SK-N-SH treated with all-trans-retinoic acid at 6 μM for 48 hours (cell line): Measurements from ENCODE around the gene SLC28A1.

ENCODE experiments used
- ATAC-seq: fragments of 200-7000 bp; cut with Tn5 transposase; 3 replicates; pipeline ENCODE4 v1.9.1; 2020; ENCODE audit warnings: mild to moderate bottlenecking, moderate library complexity
- ARNTL ChIP-seq: fragments of 450-650 bp; formaldehyde crosslinking; IDR thresholded peaks from 2 replicates; pipeline ENCODE4 v1.5.0; 2020; ENCODE audit warnings: low read depth, mild to moderate bottlenecking, moderate library complexity, borderline replicate concordance
- BACH2 ChIP-seq: fragments of 250-450 bp; sonication (Bioruptor Pico); IDR thresholded peaks from 2 replicates; pipeline ENCODE4 v1.9.0; 2021; ENCODE audit warnings: mild to moderate bottlenecking, borderline replicate concordance
- CSRNP3 ChIP-seq: fragments of 250-450 bp; sonication (Bioruptor Pico); IDR thresholded peaks from 2 replicates; pipeline ENCODE4 v1.5.1; 2021; ENCODE audit warnings: mild to moderate bottlenecking, moderate library complexity
- ESRRG ChIP-seq: fragments of 250-450 bp; sonication (Bioruptor Pico); IDR thresholded peaks from 2 replicates; pipeline ENCODE4 v1.6.1; 2021; ENCODE audit warnings: mild to moderate bottlenecking
- GLIS3 ChIP-seq: fragments of 250-450 bp; sonication (Bioruptor Pico); IDR thresholded peaks from 2 replicates; pipeline ENCODE4 v1.5.0; 2020; ENCODE audit warnings: mild to moderate bottlenecking, moderate library complexity
- ISL1 ChIP-seq: fragments of 250-450 bp; sonication (Bioruptor Pico); IDR thresholded peaks from 2 replicates; pipeline ENCODE4 v2.1.2; 2022; ENCODE audit warnings: mild to moderate bottlenecking, moderate library complexity
- OSR1 ChIP-seq: fragments of 250-450 bp; sonication (Bioruptor Pico); IDR thresholded peaks from 2 replicates; pipeline ENCODE4 v1.8.0; 2022; ENCODE audit warnings: moderate library complexity, mild to moderate bottlenecking, inconsistent platforms
- PPARA ChIP-seq: fragments of 250-450 bp; sonication (Bioruptor Pico); IDR thresholded peaks from 2 replicates; pipeline ENCODE4 v1.5.0; 2020; ENCODE audit warnings: mild to moderate bottlenecking, borderline replicate concordance
- SNAI2 ChIP-seq: fragments of 250-450 bp; sonication (Bioruptor Pico); IDR thresholded peaks from 2 replicates; pipeline ENCODE4 v1.5.0; 2020; ENCODE audit warnings: mild to moderate bottlenecking, moderate library complexity
- TCF4 ChIP-seq: fragments of 250-450 bp; sonication (Bioruptor Pico); IDR thresholded peaks from 2 replicates; pipeline ENCODE4 v1.8.0; 2021; ENCODE audit warnings: mild to moderate bottlenecking, moderate library complexity, borderline replicate concordance
- TOX ChIP-seq: fragments of 250-450 bp; sonication (Bioruptor Pico); IDR thresholded peaks from 2 replicates; pipeline ENCODE4 v1.8.0; 2021; ENCODE audit warnings: mild to moderate bottlenecking, moderate library complexity, borderline replicate concordance
- ZC3H10 ChIP-seq: fragments of 250-450 bp; sonication (Bioruptor Pico); IDR thresholded peaks from 2 replicates; pipeline ENCODE4 v1.5.1; 2021; ENCODE audit warnings: mild to moderate bottlenecking, moderate library complexity
- ZFP3 ChIP-seq: fragments of 250-450 bp; sonication (Bioruptor Pico); IDR thresholded peaks from 2 replicates; pipeline ENCODE4 v1.5.0; 2020; ENCODE audit warnings: mild to moderate bottlenecking, moderate library complexity
- ZFP30 ChIP-seq: fragments of 450-650 bp; formaldehyde crosslinking; IDR thresholded peaks from 2 replicates; pipeline ENCODE4 v1.5.0; 2022; ENCODE audit warnings: mild to moderate bottlenecking, moderate library complexity
- ZNF565 ChIP-seq: fragments of 450-650 bp; formaldehyde crosslinking; conservative IDR thresholded peaks from 2 replicates; pipeline ENCODE4 v1.5.0; 2020; ENCODE audit warnings: low read depth, mild to moderate bottlenecking, moderate library complexity
- ZNF70 ChIP-seq: fragments of 450-650 bp; formaldehyde crosslinking; IDR thresholded peaks from 2 replicates; pipeline ENCODE4 v1.5.0; 2020; ENCODE audit warnings: mild to moderate bottlenecking, moderate library complexity
- ZNF8 ChIP-seq: fragments of 450-650 bp; formaldehyde crosslinking; IDR thresholded peaks from 2 replicates; pipeline ENCODE4 v1.5.0; 2020; ENCODE audit warnings: mild to moderate bottlenecking, moderate library complexity
- TF ChIP-seq, protein P1 (sequence below): fragments of 250-450 bp; sonication (Bioruptor Pico); IDR thresholded peaks from 2 replicates; pipeline ENCODE4 v1.5.0; 2020; ENCODE audit warnings: mild to moderate bottlenecking, moderate library complexity
- TF ChIP-seq, protein P2 (sequence below): fragments of 250-450 bp; sonication (Bioruptor Pico); IDR thresholded peaks from 2 replicates; pipeline ENCODE4 v1.8.0; 2021; ENCODE audit warnings: low read depth, mild to moderate bottlenecking, moderate library complexity, borderline replicate concordance

SLC28A1 gene

GRCh38 chr15:84919106-84919667, 34.7 kb downstream of the SLC28A1 start:
- TF ChIP-seq, protein P1, sequence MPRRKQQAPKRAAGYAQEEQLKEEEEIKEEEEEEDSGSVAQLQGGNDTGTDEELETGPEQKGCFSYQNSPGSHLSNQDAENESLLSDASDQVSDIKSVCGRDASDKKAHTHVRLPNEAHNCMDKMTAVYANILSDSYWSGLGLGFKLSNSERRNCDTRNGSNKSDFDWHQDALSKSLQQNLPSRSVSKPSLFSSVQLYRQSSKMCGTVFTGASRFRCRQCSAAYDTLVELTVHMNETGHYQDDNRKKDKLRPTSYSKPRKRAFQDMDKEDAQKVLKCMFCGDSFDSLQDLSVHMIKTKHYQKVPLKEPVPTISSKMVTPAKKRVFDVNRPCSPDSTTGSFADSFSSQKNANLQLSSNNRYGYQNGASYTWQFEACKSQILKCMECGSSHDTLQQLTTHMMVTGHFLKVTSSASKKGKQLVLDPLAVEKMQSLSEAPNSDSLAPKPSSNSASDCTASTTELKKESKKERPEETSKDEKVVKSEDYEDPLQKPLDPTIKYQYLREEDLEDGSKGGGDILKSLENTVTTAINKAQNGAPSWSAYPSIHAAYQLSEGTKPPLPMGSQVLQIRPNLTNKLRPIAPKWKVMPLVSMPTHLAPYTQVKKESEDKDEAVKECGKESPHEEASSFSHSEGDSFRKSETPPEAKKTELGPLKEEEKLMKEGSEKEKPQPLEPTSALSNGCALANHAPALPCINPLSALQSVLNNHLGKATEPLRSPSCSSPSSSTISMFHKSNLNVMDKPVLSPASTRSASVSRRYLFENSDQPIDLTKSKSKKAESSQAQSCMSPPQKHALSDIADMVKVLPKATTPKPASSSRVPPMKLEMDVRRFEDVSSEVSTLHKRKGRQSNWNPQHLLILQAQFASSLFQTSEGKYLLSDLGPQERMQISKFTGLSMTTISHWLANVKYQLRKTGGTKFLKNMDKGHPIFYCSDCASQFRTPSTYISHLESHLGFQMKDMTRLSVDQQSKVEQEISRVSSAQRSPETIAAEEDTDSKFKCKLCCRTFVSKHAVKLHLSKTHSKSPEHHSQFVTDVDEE (CRISPR knock-in tag): no peak
- TF ChIP-seq ISL1 (CRISPR knock-in tag): no peak
- TF ChIP-seq OSR1 (CRISPR knock-in tag): no peak
- TF ChIP-seq ZFP3 (CRISPR knock-in tag): no peak
- TF ChIP-seq TCF4: no peak
- TF ChIP-seq ZC3H10 (CRISPR knock-in tag): no peak
- no peak for TF ChIP-seq ESRRG (CRISPR knock-in tag)
- no peak for TF ChIP-seq BACH2 (CRISPR knock-in tag)
- TF ChIP-seq ARNTL (CRISPR knock-in tag): no peak
- no peak for TF ChIP-seq TOX
- no peak for TF ChIP-seq GLIS3 (CRISPR knock-in tag)
- TF ChIP-seq ZNF70 (CRISPR knock-in tag): no peak
- no peak for TF ChIP-seq SNAI2 (CRISPR knock-in tag)
- TF ChIP-seq ZFP30 (CRISPR knock-in tag): no peak
- TF ChIP-seq PPARA: no peak
- ATAC-seq: no peak

DNA sequence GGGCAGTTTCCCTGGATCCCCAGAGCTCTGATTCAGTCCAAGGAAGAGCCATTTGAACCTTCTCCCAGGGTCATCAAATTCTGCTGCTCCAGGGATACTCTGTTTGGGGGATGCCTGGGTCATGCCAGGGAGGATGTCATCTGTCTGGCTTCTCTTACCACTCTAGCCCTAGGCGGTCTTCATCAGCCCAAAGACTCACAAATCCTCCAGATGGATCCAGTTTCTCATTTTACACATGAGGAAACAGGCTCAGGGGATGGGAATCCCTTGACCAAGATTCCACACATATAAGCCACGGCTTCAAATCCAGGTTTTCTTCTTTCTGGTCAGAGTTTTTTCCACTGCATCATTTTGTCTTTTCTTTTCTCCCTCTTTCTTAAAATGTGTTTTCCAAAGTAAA, 36.7 kb downstream of the SLC28A1 start:
- TF ChIP-seq TCF4 (no peak), CSRNP3 (CRISPR knock-in tag) (no peak)
- TF ChIP-seq, protein P1 (CRISPR knock-in tag): no peak
- no peak for ATAC-seq

DNA sequence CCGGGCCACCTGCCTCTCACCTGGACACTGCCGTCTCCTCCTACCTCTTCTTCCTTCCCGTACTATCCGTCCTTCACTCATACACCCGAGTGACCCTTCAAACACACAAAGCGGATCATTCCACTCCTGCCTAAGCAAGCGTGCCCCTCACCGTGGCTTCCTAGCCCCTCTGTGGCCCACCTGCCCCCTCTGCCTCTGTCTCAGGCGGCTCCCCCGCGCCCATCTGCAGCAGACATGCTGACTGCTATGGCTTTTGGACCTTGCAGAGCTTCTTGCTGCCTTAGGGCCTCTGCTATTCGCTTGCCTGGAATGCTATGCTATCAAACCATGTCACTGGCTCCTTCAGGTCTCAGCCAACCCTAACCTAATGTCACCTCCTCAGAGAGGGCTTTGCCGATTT, 38.1 kb downstream of the SLC28A1 start:
- TF ChIP-seq, protein P2, sequence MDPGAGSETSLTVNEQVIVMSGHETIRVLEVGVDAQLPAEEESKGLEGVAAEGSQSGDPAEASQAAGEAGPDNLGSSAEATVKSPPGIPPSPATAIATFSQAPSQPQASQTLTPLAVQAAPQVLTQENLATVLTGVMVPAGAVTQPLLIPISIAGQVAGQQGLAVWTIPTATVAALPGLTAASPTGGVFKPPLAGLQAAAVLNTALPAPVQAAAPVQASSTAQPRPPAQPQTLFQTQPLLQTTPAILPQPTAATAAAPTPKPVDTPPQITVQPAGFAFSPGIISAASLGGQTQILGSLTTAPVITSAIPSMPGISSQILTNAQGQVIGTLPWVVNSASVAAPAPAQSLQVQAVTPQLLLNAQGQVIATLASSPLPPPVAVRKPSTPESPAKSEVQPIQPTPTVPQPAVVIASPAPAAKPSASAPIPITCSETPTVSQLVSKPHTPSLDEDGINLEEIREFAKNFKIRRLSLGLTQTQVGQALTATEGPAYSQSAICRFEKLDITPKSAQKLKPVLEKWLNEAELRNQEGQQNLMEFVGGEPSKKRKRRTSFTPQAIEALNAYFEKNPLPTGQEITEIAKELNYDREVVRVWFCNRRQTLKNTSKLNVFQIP (CRISPR knock-in tag): no peak
- TF ChIP-seq ZNF8 (CRISPR knock-in tag): no peak
- TF ChIP-seq PPARA: no peak
- no peak for TF ChIP-seq TCF4
- TF ChIP-seq ZNF70 (CRISPR knock-in tag): no peak
- no peak for TF ChIP-seq ZFP30 (CRISPR knock-in tag)
- TF ChIP-seq ESRRG (CRISPR knock-in tag): no peak
- TF ChIP-seq CSRNP3 (CRISPR knock-in tag): no peak
- no peak for TF ChIP-seq GLIS3 (CRISPR knock-in tag)
- no peak for TF ChIP-seq TOX
- TF ChIP-seq ZNF565 (CRISPR knock-in tag): no peak
- TF ChIP-seq ZC3H10 (CRISPR knock-in tag): no peak
- no peak for TF ChIP-seq ISL1 (CRISPR knock-in tag)
- no peak for ATAC-seq
